ENCODE data around the gene EIF2B4. TPM values are rescaled to one million over a fixed set of nuclear protein-coding genes. Genes with fewer than 3 reads are reported as not detected.

The EIF2B4 gene
- polyA plus RNA-seq, 3 donors, result 29.5 to 42.3 (median 39.3) TPM

DNA sequence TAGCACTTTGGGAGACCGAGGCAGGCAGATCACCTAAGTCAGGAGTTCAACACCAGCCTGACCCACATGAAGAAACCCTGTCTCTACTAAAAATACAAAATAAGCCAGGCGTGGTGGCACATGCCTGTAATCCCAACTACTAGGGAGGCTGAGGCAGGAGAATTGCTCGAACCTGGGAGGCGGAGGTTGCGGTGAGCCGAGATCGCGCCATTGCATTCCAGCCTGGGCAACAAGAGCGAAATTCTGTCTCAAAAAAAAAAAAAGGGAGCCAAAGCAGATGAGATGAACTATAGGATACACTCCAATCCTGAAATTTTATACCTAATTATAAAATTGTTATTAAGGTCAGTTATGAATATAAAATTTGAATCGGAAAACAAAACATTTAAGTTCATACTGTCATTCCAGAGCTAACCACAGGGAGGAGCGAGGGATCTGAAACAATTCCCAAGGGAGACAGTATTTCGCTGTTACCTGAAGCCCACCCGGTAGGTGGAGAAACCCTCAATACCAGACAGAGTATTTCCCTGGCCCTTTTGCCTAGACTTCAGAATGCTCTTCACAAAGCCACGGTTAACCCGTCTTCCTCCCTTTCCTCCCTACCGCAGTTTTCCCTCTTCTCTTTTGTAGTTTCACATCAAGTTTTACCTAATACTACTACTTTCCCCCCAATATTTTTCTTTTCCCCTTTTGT, 37.8 kb upstream of the EIF2B4 start:
- intact Hi-C loops (cut with micrococcal nuclease), result loop anchor here (5.0 kb wide), 1 partner anchor 36 kb away; the partner anchor contains the start of genes EIF2B4 (in 2 of the 2) and SNX17 (in 2 of the 2)
- Histone ChIP-seq H3K9ac (ENCODE audit: insufficient read depth, low read length, poor library complexity, severe bottlenecking) (peak overlapping the region; percentile 89), H3K4me3 (replicated peaks in 1 of 3; ENCODE audit: low read depth in 2 of 3, low read length in 3 of 3) (peak overlapping the region in 2 of 3 experiments; percentile 91 to 96), H3K27me3 (ENCODE audit: control insufficient read depth in 2 of 2, insufficient read depth in 2 of 2, low read length in 2 of 2) (no peaks in the 10 kb centered on the region), H3K79me2 (ENCODE audit: insufficient read depth, low read length) (peaks cover 65% of the 10 kb centered on the region), H3K36me3 (replicated peaks in 1 of 2; ENCODE audit: control insufficient read depth in 1 of 2, insufficient read depth in 2 of 2, low read length in 2 of 2) (peaks cover 3 to 22% of the 10 kb centered on the region in 2 donors), H4K20me1 (ENCODE audit: insufficient read depth, low read length) (peaks cover 34% of the 10 kb centered on the region), H2AFZ (ENCODE audit: insufficient read depth, low read depth, low read length, poor library complexity, severe bottlenecking) (peak overlapping the region; percentile 91), H3K4me2 (replicated peaks; ENCODE audit: extremely low read depth, low read length, poor library complexity, severe bottlenecking) (peak overlapping the region; percentile 94), H3K4me1 (ENCODE audit: control insufficient read depth in 1 of 2, insufficient read depth in 2 of 2, low read length in 2 of 2) (peaks cover 21% of the 10 kb centered on the region in 2 donors), H3K27ac (ENCODE audit: low read depth in 1 of 2, low read length in 2 of 2) (peak overlapping the region in 1 of 2 donors; percentile 85), H3K9me3 (replicated peaks in 1 of 2; ENCODE audit: control insufficient read depth in 1 of 2, insufficient read depth in 1 of 2, low read length in 2 of 2) (no peaks in the 10 kb centered on the region)
- Mint-ChIP-seq H3K4me1 (peaks cover 29% of the 10 kb centered on the region), H3K36me3 (peaks cover 6 to 22% of the 10 kb centered on the region in 2 donors), H3K4me3 (peak overlapping the region; percentile 78 to 89), H3K9me3 (no peaks in the 10 kb centered on the region), H3K27me3 (ENCODE audit: low read depth in 3 of 3) (peaks cover 2 to 6% (median 3%) of the 10 kb centered on the region in 3 donors), H3K27ac (peak overlapping the region; percentile 62 to 89 (median 77))
- TF ChIP-seq, protein P1, sequence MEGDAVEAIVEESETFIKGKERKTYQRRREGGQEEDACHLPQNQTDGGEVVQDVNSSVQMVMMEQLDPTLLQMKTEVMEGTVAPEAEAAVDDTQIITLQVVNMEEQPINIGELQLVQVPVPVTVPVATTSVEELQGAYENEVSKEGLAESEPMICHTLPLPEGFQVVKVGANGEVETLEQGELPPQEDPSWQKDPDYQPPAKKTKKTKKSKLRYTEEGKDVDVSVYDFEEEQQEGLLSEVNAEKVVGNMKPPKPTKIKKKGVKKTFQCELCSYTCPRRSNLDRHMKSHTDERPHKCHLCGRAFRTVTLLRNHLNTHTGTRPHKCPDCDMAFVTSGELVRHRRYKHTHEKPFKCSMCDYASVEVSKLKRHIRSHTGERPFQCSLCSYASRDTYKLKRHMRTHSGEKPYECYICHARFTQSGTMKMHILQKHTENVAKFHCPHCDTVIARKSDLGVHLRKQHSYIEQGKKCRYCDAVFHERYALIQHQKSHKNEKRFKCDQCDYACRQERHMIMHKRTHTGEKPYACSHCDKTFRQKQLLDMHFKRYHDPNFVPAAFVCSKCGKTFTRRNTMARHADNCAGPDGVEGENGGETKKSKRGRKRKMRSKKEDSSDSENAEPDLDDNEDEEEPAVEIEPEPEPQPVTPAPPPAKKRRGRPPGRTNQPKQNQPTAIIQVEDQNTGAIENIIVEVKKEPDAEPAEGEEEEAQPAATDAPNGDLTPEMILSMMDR (IDR thresholded peaks at IDR 0.05), result peak; percentile 46
- WGBS (ENCODE audit: insufficient coverage), result 12% methylated on average over 5 of the region's 16 CpGs
- DNase-seq, result peak in 1 of 3 donors; percentile 11

GRCh38 chr2:27400348-27401135, 30.4 kb upstream of the EIF2B4 start:
- peaks cover 14 to 42% of the 10 kb centered on the region in 2 donors for H3K36me3 Mint-ChIP-seq
- peaks cover 100% of the 10 kb centered on the region for H3K79me2 ChIP-seq (ENCODE audit: insufficient read depth, low read length)
- no peaks in the 10 kb centered on the region for H3K27me3 ChIP-seq (ENCODE audit: control insufficient read depth in 2 of 2, insufficient read depth in 2 of 2, low read length in 2 of 2)
- no peak overlapping the region for H3K4me3 ChIP-seq (replicated peaks in 1 of 3; ENCODE audit: low read depth in 2 of 3, low read length in 3 of 3)
- H3K27me3 Mint-ChIP-seq (ENCODE audit: low read depth in 3 of 3), result peaks cover 0 to 2% (median 2%) of the 10 kb centered on the region in 3 donors
- no peak overlapping the region for H3K4me2 ChIP-seq (replicated peaks; ENCODE audit: extremely low read depth, low read length, poor library complexity, severe bottlenecking)
- H3K9ac ChIP-seq (ENCODE audit: insufficient read depth, low read length, poor library complexity, severe bottlenecking), result no peak overlapping the region
- no peaks in the 10 kb centered on the region for H3K9me3 Mint-ChIP-seq
- peaks cover 3 to 33% of the 10 kb centered on the region in 2 donors for H3K36me3 ChIP-seq (replicated peaks in 1 of 2; ENCODE audit: control insufficient read depth in 1 of 2, insufficient read depth in 2 of 2, low read length in 2 of 2)
- no peaks in the 10 kb centered on the region for H3K9me3 ChIP-seq (replicated peaks in 1 of 2; ENCODE audit: control insufficient read depth in 1 of 2, insufficient read depth in 1 of 2, low read length in 2 of 2)
- H3K4me1 Mint-ChIP-seq, result peaks cover 2% of the 10 kb centered on the region
- H3K4me3 Mint-ChIP-seq, result no peak overlapping the region
- peaks cover 62% of the 10 kb centered on the region for H4K20me1 ChIP-seq (ENCODE audit: insufficient read depth, low read length)
- no CpG with 5 or more reads among the region's 2 CpGs for WGBS (ENCODE audit: insufficient coverage)
- intact Hi-C loops (cut with micrococcal nuclease), result no loop called here
- H3K4me1 ChIP-seq (ENCODE audit: control insufficient read depth in 1 of 2, insufficient read depth in 2 of 2, low read length in 2 of 2), result no peaks in the 10 kb centered on the region
- no peak for DNase-seq
- TF ChIP-seq, protein P1 (IDR thresholded peaks at IDR 0.05), result no peak
- H3K27ac Mint-ChIP-seq, result peak overlapping the region in 3 of 7 donors; percentile 20 to 79 (median 45)
- no peak overlapping the region for H2AFZ ChIP-seq (ENCODE audit: insufficient read depth, low read depth, low read length, poor library complexity, severe bottlenecking)
- peak overlapping the region in 1 of 2 donors; percentile 45 for H3K27ac ChIP-seq (ENCODE audit: low read depth in 1 of 2, low read length in 2 of 2)

Measured in CD14-positive monocyte (primary cell).